SK-N-SH (cell line): ENCODE data around the gene CTTN. TPM values are rescaled to one million over a fixed set of nuclear protein-coding genes. Genes with fewer than 3 reads are reported as not detected.

Experiments
- CTCF ChIA-PET: fragments of 300-600, 350-600 bp; formaldehyde crosslinking; extraction: SDS; loops from one replicate; lab custom pipeline; 2021; lab: Yijun Ruan, JAX
- POLR2A ChIA-PET: fragments of 350-600 bp; sonication (Branson Sonifier 250); formaldehyde crosslinking; extraction: SDS; loops from one replicate; lab custom pipeline; 2020; ENCODE audit warnings: antibody characterized with exemption, inconsistent platforms; lab: Yijun Ruan, JAX
- DNase-seq: peaks from one replicate; pipeline ENCODE4 v3.0.0; 2012
- H2AFZ ChIP-seq: fragments of 200-600 bp; sonication (generic); 2 replicates; pipeline ENCODE4 v1.8.1; 2016; ENCODE audit warnings: antibody characterized with exemption, mild to moderate bottlenecking, low read depth
- H3F3A ChIP-seq: fragments of 200-600 bp; sonication (generic); replicated peaks from 2 replicates; pipeline ENCODE3; 2016; ENCODE audit warnings: antibody characterized with exemption, mild to moderate bottlenecking; ENCODE audit not compliant: insufficient read depth
- H3K27ac ChIP-seq, 2 experiments: fragments of 200-500 bp in 1 of 2; fragments of 200-600 bp in 1 of 2; sonication (Bioruptor generic) in 1 of 2; sonication (generic), shearing (Covaris generic) in 1 of 2; 2 replicates each; pipeline versions ENCODE4 v1.5.1 to v1.6.1; 2014 to 2016; ENCODE audit warnings: low read depth in 2 of 2, inconsistent platforms in 1 of 2, low read length in 1 of 2, mild to moderate bottlenecking in 1 of 2, mixed read lengths in 1 of 2
- H3K27me3 ChIP-seq: fragments of 200-600 bp; sonication (generic), shearing (Covaris generic); 2 replicates; pipeline ENCODE4 v1.6.1; 2016; ENCODE audit warnings: mixed run types; ENCODE audit not compliant: insufficient read depth
- H3K36me3 ChIP-seq, 2 experiments: fragments of 200-500 bp in 1 of 2; fragments of 200-600 bp in 1 of 2; sonication (Bioruptor generic) in 1 of 2; sonication (generic) in 1 of 2; replicated peaks in 1 of 2; 2 replicates each; pipeline versions ENCODE3 to v1.5.1; 2014 to 2016; ENCODE audit warnings: low read length in 1 of 2, mild to moderate bottlenecking in 1 of 2; ENCODE audit not compliant: insufficient read depth in 2 of 2, control insufficient read depth in 1 of 2
- H3K4me1 ChIP-seq, 2 experiments: fragments of 200-500 bp in 1 of 2; fragments of 200-600 bp in 1 of 2; sonication (Bioruptor generic) in 1 of 2; sonication (generic), shearing (Covaris generic) in 1 of 2; 2 replicates each; pipeline versions ENCODE4 v1.5.1 to v1.6.1; 2014 to 2016; ENCODE audit warnings: low read depth in 1 of 2, low read length in 1 of 2, mixed run types in 1 of 2; ENCODE audit not compliant: insufficient read depth in 2 of 2, control insufficient read depth in 1 of 2
- H3K4me2 ChIP-seq: fragments of 200-600 bp; sonication (generic), shearing (Covaris generic); 2 replicates; pipeline ENCODE4 v1.6.1; 2017; ENCODE audit warnings: mixed run types
- H3K4me3 ChIP-seq, 2 experiments: fragments of 200-500 bp in 1 of 2; fragments of 200-600 bp in 1 of 2; sonication (Bioruptor generic) in 1 of 2; sonication (generic), shearing (Covaris generic) in 1 of 2; 2 replicates each; pipeline versions ENCODE4 v1.5.1 to v1.8.1; 2014 to 2016; ENCODE audit warnings: low read depth in 2 of 2, inconsistent platforms in 1 of 2, low read length in 1 of 2, mild to moderate bottlenecking in 1 of 2, mixed read lengths in 1 of 2, moderate library complexity in 1 of 2
- H3K79me2 ChIP-seq: fragments of 200-600 bp; sonication (generic); 2 replicates; pipeline ENCODE4 v1.8.1; 2017; ENCODE audit warnings: mild to moderate bottlenecking; ENCODE audit not compliant: insufficient read depth
- H3K9ac ChIP-seq: fragments of 200-600 bp; sonication (generic); 2 replicates; pipeline ENCODE4 v1.6.1; 2017; ENCODE audit warnings: mixed run types
- H3K9me2 ChIP-seq: fragments of 200-600 bp; sonication (generic); 2 replicates; pipeline ENCODE4 v1.6.1; 2017; ENCODE audit warnings: mixed run types
- H3K9me3 ChIP-seq: fragments of 200-600 bp; sonication (generic); 2 replicates; pipeline ENCODE4 v1.6.1; 2017; ENCODE audit warnings: mixed run types, mild to moderate bottlenecking, moderate library complexity
- H4K20me1 ChIP-seq: fragments of 200-600 bp; sonication (generic); 2 replicates; pipeline ENCODE4 v1.6.1; 2017; ENCODE audit warnings: mild to moderate bottlenecking, mixed run types; ENCODE audit not compliant: insufficient read depth
- CHD2 ChIP-seq: fragments of 150-350 bp; IDR thresholded peaks from 2 replicates; pipeline ENCODE4 v1.6.1; 2018; ENCODE audit warnings: low read length; ENCODE audit not compliant: partially characterized antibody
- EP300 ChIP-seq, 2 experiments: IDR thresholded peaks; 2 replicates each; pipeline versions ENCODE4 v1.4.0 to v1.6.1; 2012; ENCODE audit warnings: borderline replicate concordance in 1 of 2, low read depth in 1 of 2, low read length in 1 of 2
- FOSL2 ChIP-seq: IDR thresholded peaks from 2 replicates; pipeline ENCODE4 v1.4.0; 2012; ENCODE audit warnings: low read depth, mild to moderate bottlenecking, moderate library complexity, borderline replicate concordance
- FOXJ3 ChIP-seq: sonication (generic); formaldehyde crosslinking; IDR thresholded peaks from 2 replicates; pipeline ENCODE4 v1.5.1; 2020; ENCODE audit warnings: mild to moderate bottlenecking, missing genetic modification reagents
- MAX ChIP-seq: IDR thresholded peaks from 2 replicates; pipeline ENCODE4 v1.4.0; 2012; ENCODE audit warnings: low read depth
- MEF2A ChIP-seq: IDR thresholded peaks from 2 replicates; pipeline ENCODE4 v1.4.0; 2012; ENCODE audit warnings: low read depth, borderline replicate concordance
- MXI1 ChIP-seq: IDR thresholded peaks from 2 replicates; pipeline ENCODE4 v1.6.1; 2012; ENCODE audit warnings: mild to moderate bottlenecking, low read depth, low read length, improper control_type of control experiment
- NRF1 ChIP-seq: IDR thresholded peaks from 2 replicates; pipeline ENCODE4 v1.6.1; 2012; ENCODE audit warnings: low read depth, mild to moderate bottlenecking, low read length
- RAD21 ChIP-seq: IDR thresholded peaks from 2 replicates; pipeline ENCODE4 v1.6.1; 2012; ENCODE audit warnings: mild to moderate bottlenecking, low read length
- RXRA ChIP-seq: IDR thresholded peaks from 2 replicates; pipeline ENCODE4 v1.4.0; 2012; ENCODE audit warnings: low read depth, mild to moderate bottlenecking, borderline replicate concordance
- TAF1 ChIP-seq: IDR thresholded peaks from 2 replicates; pipeline ENCODE4 v1.6.1; 2012; ENCODE audit warnings: low read depth, mild to moderate bottlenecking, low read length, moderate library complexity, borderline replicate concordance
- TCF12 ChIP-seq: IDR thresholded peaks from 2 replicates; pipeline ENCODE4 v1.4.0; 2012
- YY1 ChIP-seq: IDR thresholded peaks from 2 replicates; pipeline ENCODE4 v1.4.0; 2012; ENCODE audit warnings: low read depth, mild to moderate bottlenecking
- WGBS: methylation state at CpG from one replicate; pipeline ENCODE4 v1.1.6; 2017; ENCODE audit warnings: low lambda C conversion rate; 5-methylcytosine and 5-hydroxymethylcytosine counted together
- polyA plus RNA-seq, 3 experiments: library from polyadenylated mRNA; depleted of rRNA; stranded (reverse); fragments of >200 nt; gene quantifications; 2 replicates each; pipeline ENCODE4 v1.2.3, GENCODE V29; 2012

The CTTN gene
- polyA plus RNA-seq, 1 of the 3 experiments (the other 2 are of a cell fraction) = 243 TPM

DNA sequence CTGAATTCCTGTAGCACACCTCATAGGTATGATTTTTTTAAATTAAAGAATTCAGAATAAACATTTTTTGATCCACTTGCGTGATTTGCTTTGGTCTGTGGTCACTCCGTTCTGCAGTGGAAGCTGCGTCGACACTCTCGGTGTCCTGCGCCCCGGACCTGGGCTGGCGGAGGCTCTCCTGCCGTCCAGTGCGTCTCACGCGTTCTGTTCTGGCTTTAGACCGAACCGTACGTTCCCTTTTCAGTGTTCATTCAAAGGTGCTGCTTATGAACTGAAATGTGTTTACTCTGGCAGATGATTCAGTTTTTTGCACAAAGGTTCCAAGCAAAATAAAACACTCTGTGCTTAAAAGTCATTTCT lies 38.2 kb downstream of the CTTN start:
- H3K36me3 ChIP-seq = peaks cover 21 to 56% of the 10 kb centered on the region in 2 experiments
- H2AFZ ChIP-seq = no peak overlapping the region
- H3F3A ChIP-seq = no peaks in the 10 kb centered on the region
- POLR2A ChIA-PET = no interaction called here
- no peak overlapping the region for H3K9ac ChIP-seq
- 0 out of 2 replicates have a peak, but pooled peaks cover 7% of the 10 kb centered on the region for H4K20me1 ChIP-seq
- DNase-seq = no peak
- no peak overlapping the region for H3K4me3 ChIP-seq
- WGBS = 96% methylated on average over 15 of the region's 15 CpGs
- H3K4me2 ChIP-seq = no peak overlapping the region
- no peak for TF ChIP-seq CHD2
- TF ChIP-seq RAD21 = no peak
- no peak for TF ChIP-seq RXRA
- no peak for TF ChIP-seq MEF2A
- no peak for TF ChIP-seq FOXJ3 (CRISPR knock-in tag)
- no peak for TF ChIP-seq YY1
- TF ChIP-seq MAX = no peak
- CTCF ChIA-PET = no interaction called here
- no peaks in the 10 kb centered on the region for H3K9me3 ChIP-seq
- no peaks in the 10 kb centered on the region for H3K79me2 ChIP-seq
- H3K4me1 ChIP-seq = no peaks in the 10 kb centered on the region
- H3K27ac ChIP-seq = no peak overlapping the region
- no peaks in the 10 kb centered on the region for H3K27me3 ChIP-seq
- no peaks in the 10 kb centered on the region for H3K9me2 ChIP-seq

GRCh38 chr11:70437111-70437784 lies 38.9 kb downstream of the CTTN start:
- TF ChIP-seq RXRA (no peak), TAF1 (no peak), FOXJ3 (CRISPR knock-in tag) (no peak), RAD21 (no peak), FOSL2 (no peak), EP300 (IDR thresholded peaks at IDR 0.05; ENCODE audit: borderline replicate concordance in 1 of 2, low read depth in 1 of 2, low read length in 1 of 2) (no peak), NRF1 (no peak), MXI1 (no peak), TCF12 (no peak)
- TF ChIP-seq, all 33 proteins: peak for 0
- H3K9ac ChIP-seq = no peak overlapping the region
- no peak overlapping the region for H2AFZ ChIP-seq
- WGBS = 99% methylated on average over 9 of the region's 18 CpGs
- no peaks in the 10 kb centered on the region for H3K9me2 ChIP-seq
- peaks cover 19 to 48% of the 10 kb centered on the region in 2 experiments for H3K36me3 ChIP-seq
- H3K4me3 ChIP-seq = no peak overlapping the region
- H3K27ac ChIP-seq = no peak overlapping the region
- no peak for DNase-seq
- 0 out of 2 replicates have a peak, but pooled peaks cover 7% of the 10 kb centered on the region for H4K20me1 ChIP-seq
- H3K79me2 ChIP-seq = no peaks in the 10 kb centered on the region
- no peaks in the 10 kb centered on the region for H3K9me3 ChIP-seq
- H3K4me2 ChIP-seq = no peak overlapping the region
- H3K4me1 ChIP-seq = no peaks in the 10 kb centered on the region
- ChIA-PET CTCF (no interaction called here), POLR2A (no interaction called here)
- no peaks in the 10 kb centered on the region for H3F3A ChIP-seq
- H3K27me3 ChIP-seq = no peaks in the 10 kb centered on the region
